Bronchial epithelial cell (primary cell): ENCODE data around the gene DEFB127. TPM values are rescaled to one million over a fixed set of nuclear protein-coding genes. Genes with fewer than 3 reads are reported as not detected.
"Not testable (repeated sequence)": the region's sequence is repeated elsewhere in the genome, so short reads cannot be mapped to it uniquely, and the experiment has no call there.

ENCODE experiments used
- DNase-seq: peaks from one replicate; pipeline ENCODE4 v3.0.0-alpha.2; 2010; ENCODE audit warnings: low read depth
- FAIRE-seq: peaks from 2 replicates; lab custom pipeline; 2011; peaks lifted over from hg19 to GRCh38; lab: Jason Lieb, UNC
- H3K27me3 ChIP-seq: 2 replicates; pipeline ENCODE4 v1.5.1; 2011; ENCODE audit warnings: low read length; ENCODE audit not compliant: control insufficient read depth, insufficient read depth
- H3K36me3 ChIP-seq: 2 replicates; pipeline ENCODE4 v1.5.1; 2011; ENCODE audit warnings: low read length; ENCODE audit not compliant: control insufficient read depth, insufficient read depth
- H3K4me3 ChIP-seq: 2 replicates; pipeline ENCODE4 v1.5.1; 2011; ENCODE audit warnings: mild to moderate bottlenecking, low read depth, low read length, control low read depth
- total RNA-seq: library from RNA; depleted of rRNA; stranded (reverse); fragments of >200 nt; gene quantifications from 2 replicates; pipeline ENCODE4 v1.2.1, GENCODE V29; 2014
- TF ChIP-seq, protein P1 (sequence below): IDR thresholded peaks from 2 replicates; pipeline ENCODE4 v1.5.1; 2011; ENCODE audit warnings: mild to moderate bottlenecking, moderate library complexity, low read length, control low read depth, inconsistent platforms; ENCODE audit not compliant: insufficient read depth, severe bottlenecking

Gene DEFB127
- total RNA-seq, 1 donor from 2014 or later: not detected

DNA sequence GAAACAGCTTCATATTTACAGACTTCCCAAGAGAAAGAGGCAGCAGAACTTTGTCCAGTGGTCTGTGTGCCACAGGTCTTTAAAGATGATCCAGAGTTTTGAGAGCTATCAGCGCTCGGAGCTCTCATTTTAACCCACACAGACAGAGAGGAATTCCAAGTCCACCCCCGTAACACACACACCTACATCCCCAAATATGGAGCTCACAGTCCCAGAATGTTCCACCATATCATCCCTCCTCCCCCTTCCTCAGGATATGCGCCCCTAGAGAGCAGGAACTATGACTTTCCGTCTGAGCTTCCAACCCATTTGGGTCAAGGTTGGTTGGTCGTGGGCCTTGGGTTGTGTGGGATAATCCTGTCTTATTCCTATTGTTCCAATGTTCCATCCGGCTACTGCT, 32.4 kb downstream of the DEFB127 start, which contains the start of gene DEFB128:
Gene DEFB128 (minus strand): TSS at position 101 of the 400 bp plus-strand sequence. CDS start 88 bp downstream, at position 13.
- no peak for DNase-seq

DNA sequence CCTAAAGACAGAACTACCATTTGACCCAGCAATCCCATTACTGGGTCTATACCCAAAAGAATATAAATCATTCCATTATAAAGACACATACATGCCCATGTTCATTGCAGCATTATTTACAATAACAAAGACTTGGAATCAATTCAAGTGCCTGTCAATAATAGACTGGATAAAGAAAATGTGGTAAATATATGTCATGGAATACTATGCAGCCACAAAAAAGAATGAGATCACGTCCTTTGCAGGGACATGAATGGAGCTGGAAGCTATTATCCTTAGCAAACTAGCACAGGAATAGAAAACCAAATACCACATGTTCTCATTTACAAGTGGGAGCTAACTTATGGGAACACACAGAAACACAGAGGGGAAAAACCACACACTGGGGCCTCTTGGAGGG, 41.0 kb downstream of the DEFB127 start:
- TF ChIP-seq, protein P1, sequence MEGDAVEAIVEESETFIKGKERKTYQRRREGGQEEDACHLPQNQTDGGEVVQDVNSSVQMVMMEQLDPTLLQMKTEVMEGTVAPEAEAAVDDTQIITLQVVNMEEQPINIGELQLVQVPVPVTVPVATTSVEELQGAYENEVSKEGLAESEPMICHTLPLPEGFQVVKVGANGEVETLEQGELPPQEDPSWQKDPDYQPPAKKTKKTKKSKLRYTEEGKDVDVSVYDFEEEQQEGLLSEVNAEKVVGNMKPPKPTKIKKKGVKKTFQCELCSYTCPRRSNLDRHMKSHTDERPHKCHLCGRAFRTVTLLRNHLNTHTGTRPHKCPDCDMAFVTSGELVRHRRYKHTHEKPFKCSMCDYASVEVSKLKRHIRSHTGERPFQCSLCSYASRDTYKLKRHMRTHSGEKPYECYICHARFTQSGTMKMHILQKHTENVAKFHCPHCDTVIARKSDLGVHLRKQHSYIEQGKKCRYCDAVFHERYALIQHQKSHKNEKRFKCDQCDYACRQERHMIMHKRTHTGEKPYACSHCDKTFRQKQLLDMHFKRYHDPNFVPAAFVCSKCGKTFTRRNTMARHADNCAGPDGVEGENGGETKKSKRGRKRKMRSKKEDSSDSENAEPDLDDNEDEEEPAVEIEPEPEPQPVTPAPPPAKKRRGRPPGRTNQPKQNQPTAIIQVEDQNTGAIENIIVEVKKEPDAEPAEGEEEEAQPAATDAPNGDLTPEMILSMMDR: no peak
- H3K4me3 ChIP-seq: no peak overlapping the region
- no peak for FAIRE-seq
- no peaks in the 10 kb centered on the region for H3K36me3 ChIP-seq
- DNase-seq: no peak
- no peaks in the 10 kb centered on the region for H3K27me3 ChIP-seq

More for the DNA sequence above, 32.4 kb downstream of the DEFB127 start, which contains the start of gene DEFB128:
- H3K36me3 ChIP-seq: no peaks in the 10 kb centered on the region
- no peak within 1 kb of the TSS for H3K4me3 ChIP-seq
- no peak for FAIRE-seq
- TF ChIP-seq, protein P1: no peak
- no peaks in the 10 kb centered on the region for H3K27me3 ChIP-seq

- FAIRE-seq (no peak), DNase-seq (no peak)
- H3K36me3 ChIP-seq: no peaks in the 10 kb centered on the region
- H3K4me3 ChIP-seq: no peak overlapping the region
- H3K27me3 ChIP-seq: no peaks in the 10 kb centered on the region
- TF ChIP-seq, protein P1: no peak
Measured at GRCh38 chr20:199996-200395, 42.7 kb downstream of the DEFB127 start.

DNA sequence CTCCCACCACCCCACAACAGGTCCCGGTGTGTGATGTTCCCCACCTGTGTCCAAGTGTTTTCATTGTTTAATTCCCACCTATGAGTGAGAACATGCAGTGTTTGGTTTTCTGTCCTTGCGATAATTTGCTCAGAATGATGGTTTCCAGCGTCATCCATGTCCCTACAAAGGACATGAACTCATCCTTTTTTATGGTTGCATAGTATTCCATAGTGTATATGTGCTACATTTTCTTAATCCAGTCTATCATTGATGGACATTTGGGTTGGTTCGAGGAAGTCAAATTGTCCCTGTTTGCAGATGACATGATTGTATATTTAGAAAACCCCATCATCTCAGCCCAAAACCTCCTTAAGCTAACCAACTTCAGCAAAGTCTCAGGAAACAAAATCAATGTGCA, 46.4 kb downstream of the DEFB127 start:
- not testable (repeated sequence) for H3K4me3 ChIP-seq, H3K27me3 ChIP-seq, FAIRE-seq, DNase-seq, H3K36me3 ChIP-seq

Other genes starting within 250 kb of the DEFB127 start
- not detected in 2 replicates for gene DEFB125, start 69.8 kb upstream of the DEFB127 start, total RNA-seq
- not detected in 2 replicates for gene DEFB126, start 14.9 kb upstream of the DEFB127 start, total RNA-seq
- not detected in 2 replicates for gene DEFB128, start 32.3 kb downstream of the DEFB127 start, total RNA-seq
- gene DEFB129, start 69.8 kb downstream of the DEFB127 start, total RNA-seq: not detected in 2 replicates
- gene DEFB132, start 100.3 kb downstream of the DEFB127 start, total RNA-seq: not detected in 2 replicates
- 0.64 and 0.79 TPM in 2 replicates for gene C20orf96, start 133.3 kb downstream of the DEFB127 start, total RNA-seq
- 9.7 and 11.1 TPM in 2 replicates for gene ZCCHC3, start 140.1 kb downstream of the DEFB127 start, total RNA-seq
- gene SOX12, start 168.1 kb downstream of the DEFB127 start, total RNA-seq: 0.90 and 3.4 TPM in 2 replicates
- gene NRSN2, start 189.7 kb downstream of the DEFB127 start, total RNA-seq: 2.1 and 4.4 TPM in 2 replicates
- 432 and 548 TPM in 2 replicates for gene TRIB3, start 223.3 kb downstream of the DEFB127 start, total RNA-seq